A673 (cell line): ENCODE measurements around the gene SND1.

ENCODE experiments used
- CTCF ChIP-seq: fragments of 300-800, 200-600 bp; sonication (generic); conservative IDR thresholded peaks from 2 replicates; pipeline ENCODE4 v1.5.1; 2017; ENCODE audit warnings: low read depth, mild to moderate bottlenecking, antibody characterized with exemption, low read length, moderate library complexity, mixed read lengths
- EZH2 ChIP-seq: fragments of 200-600 bp; sonication (generic); IDR thresholded peaks from 2 replicates; pipeline ENCODE4 v1.6.1; 2017; ENCODE audit warnings: borderline replicate concordance, low read depth, mild to moderate bottlenecking, mixed read lengths, antibody characterized with exemption, low read length; ENCODE audit not compliant: poor library complexity, severe bottlenecking

GRCh38 chr7:128031901-128032604, 380.1 kb downstream of the SND1 start:
- TF ChIP-seq CTCF (peak; percentile 41), EZH2 (no peak)
